ENCODE results near the gene SGCE. TPM values are rescaled to one million over a fixed set of nuclear protein-coding genes. Genes with fewer than 3 reads are reported as not detected.
A peak's percentile ranks its signal among the peaks of the same experiment; 100 is the strongest.
"Not testable (repeated sequence)": the region's sequence is repeated elsewhere in the genome, so short reads cannot be mapped to it uniquely, and the experiment has no call there.

The SGCE gene
- total RNA-seq: 132 TPM

GRCh38 chr7:94655848-94656657 lies at the start of gene SGCE:
TSS of gene SGCE (minus strand) at chr7:94656133. CDS start at chr7:94656098, 35 bp downstream.
- peak; percentile 79 for ATAC-seq
- intact Hi-C loops (cut with DNase I): no loop called here
- peak; percentile 90 for DNase-seq (ENCODE audit: low spot score)

DNA sequence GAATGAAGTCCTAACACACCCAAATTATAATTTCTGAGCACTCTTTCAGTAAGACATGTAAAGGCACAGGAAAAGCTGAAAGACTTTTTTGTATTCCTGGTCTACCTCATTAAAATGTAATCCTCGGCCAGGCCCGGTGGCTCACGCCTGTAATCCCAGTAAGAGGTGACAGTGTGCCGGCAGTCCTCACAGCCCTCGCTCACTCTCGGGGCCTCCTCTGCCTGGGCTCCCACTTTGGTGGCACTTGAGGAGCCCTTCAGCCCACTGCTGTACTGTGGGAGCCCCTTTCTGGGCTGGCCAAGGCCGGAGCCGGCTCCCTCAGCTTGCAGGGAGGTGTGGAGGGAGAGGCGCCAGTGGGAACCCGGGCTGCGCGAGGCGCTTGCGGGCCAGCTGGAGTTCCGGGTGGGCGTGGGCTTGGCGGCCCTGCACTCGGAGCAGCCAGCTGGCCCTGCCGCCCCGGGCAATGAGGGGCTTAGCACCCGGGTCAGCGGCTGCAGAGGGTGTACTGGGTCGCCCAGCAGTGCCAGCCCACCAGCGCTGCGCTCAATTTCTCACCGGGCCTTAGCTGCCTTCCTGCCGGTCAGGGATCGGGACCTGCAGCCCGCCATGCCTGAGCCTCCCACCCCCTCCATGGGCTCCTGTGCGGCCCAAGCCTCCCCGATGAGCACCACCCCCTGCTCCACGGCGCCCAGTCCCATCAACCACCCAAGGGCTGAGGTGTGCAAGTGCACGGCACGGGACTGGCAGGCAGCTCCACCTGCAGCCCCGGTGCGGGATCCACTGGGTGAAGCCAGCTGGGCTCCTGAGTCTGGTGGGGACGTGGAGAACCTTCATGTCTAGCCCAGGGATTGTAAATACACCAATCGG lies 49.5 kb upstream of the SGCE start:
- ATAC-seq; DNase-seq (ENCODE audit: low spot score); intact Hi-C loops (cut with DNase I): not testable (repeated sequence)

DNA sequence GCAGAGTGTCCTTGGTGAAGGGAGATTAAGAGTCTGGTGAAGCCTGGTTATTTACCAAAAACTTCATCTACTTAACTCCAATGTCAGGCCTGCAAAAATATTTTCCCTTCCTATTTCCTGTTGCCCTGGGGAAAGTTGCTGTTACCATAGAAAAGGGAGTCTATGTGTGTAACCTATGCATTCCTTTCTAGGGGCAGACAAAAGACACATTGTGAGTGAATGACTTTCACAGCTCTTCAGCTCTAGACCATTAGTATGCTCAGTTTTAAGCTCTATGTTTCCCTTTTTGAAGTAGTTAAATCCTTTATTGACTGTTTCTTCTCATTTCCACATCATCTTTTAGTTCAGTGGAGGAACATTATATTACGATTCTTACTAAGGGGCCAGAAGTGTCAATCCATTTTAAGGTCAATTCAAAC lies 45.6 kb upstream of the SGCE start:
- intact Hi-C loops (cut with DNase I): no loop called here
- no peak for ATAC-seq
- no peak for DNase-seq (ENCODE audit: low spot score)

- DNase-seq (ENCODE audit: low spot score) (no peak), ATAC-seq (no peak)
- intact Hi-C loops (cut with DNase I): no loop called here
Measured at GRCh38 chr7:94700926-94701554, 45.1 kb upstream of the SGCE start.

DNA sequence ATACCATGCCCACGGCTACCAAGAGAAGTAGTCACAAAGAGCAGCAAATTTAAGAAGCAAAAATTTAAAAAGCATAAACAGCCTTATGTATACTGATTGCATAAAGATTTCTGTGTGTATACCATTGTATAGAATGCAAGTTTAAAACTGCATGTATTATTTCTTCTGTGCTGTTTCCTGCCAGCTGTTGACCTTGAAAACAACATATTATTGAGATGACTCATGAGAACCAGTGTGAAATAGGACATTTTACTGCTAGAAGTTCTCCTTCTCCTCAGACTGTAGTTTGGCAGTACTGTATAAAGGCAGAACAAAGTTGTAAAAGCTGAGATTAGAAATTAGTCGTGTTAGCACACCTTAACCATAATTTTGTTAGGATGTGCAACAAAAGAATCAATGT lies 42.3 kb upstream of the SGCE start:
- intact Hi-C loops (cut with DNase I): no loop called here
- ATAC-seq (peak; percentile 68), DNase-seq (ENCODE audit: low spot score) (no peak)

DNA sequence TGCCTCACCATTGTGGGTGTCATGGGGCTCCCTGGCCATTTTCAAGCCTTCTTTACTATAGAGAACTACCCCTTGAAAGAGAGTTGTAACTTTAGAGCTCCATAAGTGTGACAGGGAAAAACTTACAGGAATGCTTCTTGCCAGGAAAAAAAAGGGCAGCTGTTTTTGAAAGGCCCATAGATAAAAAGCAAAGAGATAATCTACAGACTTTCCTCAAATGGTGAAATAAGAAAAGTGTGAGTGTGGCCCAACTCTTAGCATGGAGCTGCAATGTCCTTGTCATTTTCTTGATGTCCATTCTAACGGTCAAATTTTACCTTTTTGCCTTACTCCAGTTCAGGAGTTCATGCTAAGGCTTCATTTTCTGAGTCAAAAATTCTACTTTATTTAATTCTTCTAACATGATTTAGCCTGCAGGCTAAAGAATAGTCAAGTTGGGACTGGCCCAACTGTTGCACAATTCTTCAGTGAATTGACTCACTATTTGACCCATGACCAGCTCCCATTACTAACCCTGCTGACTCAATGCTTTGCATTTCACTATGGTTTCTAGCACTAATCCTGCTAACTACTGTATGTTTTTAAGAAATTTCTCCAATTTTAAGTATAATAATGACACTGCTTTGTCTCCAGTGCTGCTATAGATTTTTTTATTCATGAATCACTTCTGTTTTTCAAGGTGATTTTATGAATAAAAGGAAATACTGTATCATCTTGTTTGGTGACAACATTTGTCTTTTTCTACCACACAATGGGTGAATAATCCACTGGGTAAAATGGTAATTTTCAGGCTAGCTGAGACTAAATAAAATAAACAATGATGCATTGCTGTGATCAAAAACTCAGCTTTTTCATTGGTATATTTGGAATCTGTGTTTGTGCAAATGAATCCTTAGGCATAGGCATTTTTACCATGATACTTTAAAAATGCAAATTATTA lies 41.4 kb upstream of the SGCE start:
- ATAC-seq: peak; percentile 98
- peak; percentile 82 for DNase-seq (ENCODE audit: low spot score)

GRCh38 chr7:94687810-94688209 lies 31.9 kb upstream of the SGCE start:
- ATAC-seq: no peak
- intact Hi-C loops (cut with DNase I): no loop called here
- DNase-seq (ENCODE audit: low spot score): no peak

More for the DNA sequence above, 41.4 kb upstream of the SGCE start:
- intact Hi-C loops (cut with DNase I): no loop called here

GRCh38 chr7:94687076-94687475 lies 31.1 kb upstream of the SGCE start:
- intact Hi-C loops (cut with DNase I): no loop called here
- DNase-seq (ENCODE audit: low spot score) (no peak), ATAC-seq (no peak)

GRCh38 chr7:94683066-94683465 lies 27.1 kb upstream of the SGCE start:
- intact Hi-C loops (cut with DNase I): no loop called here
- no peak for ATAC-seq

DNA sequence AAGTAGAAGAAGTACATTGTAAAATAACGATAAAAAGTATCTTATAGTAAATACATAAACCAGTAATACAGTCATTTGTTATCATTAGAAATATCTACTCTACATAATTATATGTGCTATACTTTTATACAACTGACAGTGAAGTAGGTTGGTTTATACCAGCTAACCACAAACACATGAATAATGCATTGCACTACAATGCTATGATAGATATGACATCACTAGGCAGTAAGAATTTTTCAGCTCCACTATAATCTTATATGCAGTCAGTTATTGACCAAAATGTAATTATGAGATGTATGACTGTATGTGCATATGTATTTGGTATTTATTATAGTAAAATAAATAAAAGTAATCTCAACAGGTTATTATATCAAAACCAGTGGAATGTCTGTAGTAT lies 23.4 kb upstream of the SGCE start:
- intact Hi-C loops (cut with DNase I): no loop called here
- DNase-seq (ENCODE audit: low spot score) (no peak), ATAC-seq (no peak)

More at GRCh38 chr7:94683066-94683465, 27.1 kb upstream of the SGCE start:
- DNase-seq (ENCODE audit: low spot score): no peak

DNA sequence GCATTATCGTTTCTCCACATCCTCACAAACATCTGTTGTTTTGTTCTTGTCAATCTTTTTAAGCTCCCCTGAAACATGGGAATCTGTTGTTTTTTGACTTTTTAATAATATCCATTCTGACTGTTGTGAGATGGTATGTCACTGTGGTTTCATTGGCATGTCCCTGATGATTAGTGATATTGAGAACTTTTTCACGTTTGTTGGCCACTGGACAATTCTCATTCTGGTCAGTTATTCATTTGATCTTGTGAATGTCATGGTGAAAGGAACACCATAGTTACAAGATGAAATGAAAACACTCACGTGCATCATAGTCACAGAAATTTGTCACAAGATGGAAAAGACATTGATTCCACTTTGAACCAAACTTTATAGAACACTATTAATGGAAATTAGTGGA lies 20.5 kb upstream of the SGCE start:
- no peak for ATAC-seq
- intact Hi-C loops (cut with DNase I): no loop called here
- no peak for DNase-seq (ENCODE audit: low spot score)

GRCh38 chr7:94675356-94675755 lies 19.4 kb upstream of the SGCE start:
- intact Hi-C loops (cut with DNase I): no loop called here
- ATAC-seq: no peak
- no peak for DNase-seq (ENCODE audit: low spot score)

GRCh38 chr7:94671444-94672235 lies 15.7 kb upstream of the SGCE start:
- ATAC-seq: no peak
- no peak for DNase-seq (ENCODE audit: low spot score)
- intact Hi-C loops (cut with DNase I): no loop called here

- no peak for ATAC-seq
- intact Hi-C loops (cut with DNase I): no loop called here
- no peak for DNase-seq (ENCODE audit: low spot score)
Measured at GRCh38 chr7:94669773-94670495, 14.0 kb upstream of the SGCE start.

DNA sequence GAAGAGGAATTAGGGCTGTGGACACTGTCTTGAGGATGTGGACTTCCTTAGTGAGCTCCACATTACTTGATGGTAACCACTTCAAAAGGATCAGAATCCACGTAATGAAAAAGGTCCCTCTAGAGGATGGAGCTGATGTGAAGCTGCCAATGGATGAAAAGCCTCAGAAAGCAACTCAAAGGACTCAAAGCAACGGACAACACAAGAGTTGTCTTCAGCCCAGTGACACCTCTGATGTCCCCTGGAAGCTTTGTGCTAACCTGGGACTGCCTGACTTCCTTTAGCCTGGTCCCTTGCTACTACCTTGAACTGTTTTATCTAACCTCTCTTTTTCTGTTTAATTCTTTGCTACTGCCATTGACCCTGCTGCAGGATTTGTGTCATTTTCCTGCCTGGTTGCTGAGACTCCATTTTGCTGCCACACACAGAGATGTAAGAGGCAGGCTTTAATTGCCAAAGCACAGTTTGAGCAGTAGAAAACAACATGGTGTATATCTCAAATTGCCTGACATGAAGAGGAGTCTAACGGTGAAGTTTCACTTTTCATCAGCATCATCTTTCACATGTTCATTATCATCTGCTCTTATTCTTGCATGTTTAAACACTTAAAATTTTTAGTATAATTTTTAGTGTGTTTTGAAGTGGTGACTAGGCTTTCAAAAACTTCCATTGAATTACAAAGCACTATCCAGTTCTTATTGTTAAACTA lies 11.1 kb upstream of the SGCE start:
- no peak for ATAC-seq
- DNase-seq (ENCODE audit: low spot score): no peak
- intact Hi-C loops (cut with DNase I): no loop called here

DNA sequence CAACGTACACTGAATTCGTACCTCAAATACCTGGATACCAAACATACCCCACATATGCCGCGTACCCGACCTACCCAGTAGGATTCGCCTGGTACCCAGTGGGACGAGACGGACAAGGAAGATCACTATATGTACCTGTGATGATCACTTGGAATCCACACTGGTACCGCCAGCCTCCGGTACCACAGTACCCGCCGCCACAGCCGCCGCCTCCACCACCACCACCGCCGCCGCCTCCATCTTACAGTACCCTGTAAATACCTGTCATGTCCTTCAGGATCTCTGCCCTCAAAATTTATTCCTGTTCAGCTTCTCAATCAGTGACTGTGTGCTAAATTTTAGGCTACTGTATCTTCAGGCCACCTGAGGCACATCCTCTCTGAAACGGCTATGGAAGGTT lies 9.5 kb upstream of the SGCE start:
- intact Hi-C loops (cut with DNase I): no loop called here

GRCh38 chr7:94664023-94664422 lies 8.1 kb upstream of the SGCE start:
- intact Hi-C loops (cut with DNase I): no loop called here
- no peak for DNase-seq (ENCODE audit: low spot score)
- ATAC-seq: no peak

More for the DNA sequence above, 9.5 kb upstream of the SGCE start:
- no peak for DNase-seq (ENCODE audit: low spot score)
- no peak for ATAC-seq

Measured in sciatic nerve (tissue), 2 donors.